ENCODE results near the gene OIP5. TPM values are rescaled to one million over a fixed set of nuclear protein-coding genes. Genes with fewer than 3 reads are reported as not detected.

The OIP5 gene
- total RNA-seq, 1 experiment from 2014 or later: 5.7 TPM

DNA sequence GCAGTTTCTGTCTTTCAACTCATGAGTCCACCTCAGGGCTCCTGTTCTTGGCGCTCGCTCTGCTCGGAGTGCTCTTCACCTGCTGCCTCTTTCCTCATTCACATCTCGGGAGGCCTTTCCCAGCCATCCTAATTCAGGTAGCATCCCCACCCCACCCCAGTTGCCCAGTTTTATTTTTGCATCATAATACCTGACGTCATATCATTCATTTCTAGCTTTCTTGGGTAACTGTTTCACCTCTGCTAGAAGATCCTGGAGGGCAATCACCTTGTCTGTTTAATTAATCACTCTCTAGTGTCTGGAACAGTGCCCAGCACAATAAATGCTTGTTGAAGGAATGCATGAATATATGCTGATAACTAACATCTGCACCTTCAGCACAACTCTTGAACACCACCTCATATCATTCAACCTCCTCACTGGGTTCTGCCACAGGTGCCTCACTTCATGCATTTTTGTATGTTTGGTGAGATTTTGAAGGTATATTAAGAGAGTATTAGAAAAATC is 7.9 kb upstream of the OIP5 start:
- ChIA-PET POLR2A (interaction anchor here (0.8 kb wide), 1 partner anchor 11 kb away, joined by 3 read pairs; no protein-coding TSS in a partner anchor), CTCF (interaction anchor here (1.1 kb wide), 1 partner anchor 156 kb away, joined by 5 read pairs; no protein-coding TSS in a partner anchor)

DNA sequence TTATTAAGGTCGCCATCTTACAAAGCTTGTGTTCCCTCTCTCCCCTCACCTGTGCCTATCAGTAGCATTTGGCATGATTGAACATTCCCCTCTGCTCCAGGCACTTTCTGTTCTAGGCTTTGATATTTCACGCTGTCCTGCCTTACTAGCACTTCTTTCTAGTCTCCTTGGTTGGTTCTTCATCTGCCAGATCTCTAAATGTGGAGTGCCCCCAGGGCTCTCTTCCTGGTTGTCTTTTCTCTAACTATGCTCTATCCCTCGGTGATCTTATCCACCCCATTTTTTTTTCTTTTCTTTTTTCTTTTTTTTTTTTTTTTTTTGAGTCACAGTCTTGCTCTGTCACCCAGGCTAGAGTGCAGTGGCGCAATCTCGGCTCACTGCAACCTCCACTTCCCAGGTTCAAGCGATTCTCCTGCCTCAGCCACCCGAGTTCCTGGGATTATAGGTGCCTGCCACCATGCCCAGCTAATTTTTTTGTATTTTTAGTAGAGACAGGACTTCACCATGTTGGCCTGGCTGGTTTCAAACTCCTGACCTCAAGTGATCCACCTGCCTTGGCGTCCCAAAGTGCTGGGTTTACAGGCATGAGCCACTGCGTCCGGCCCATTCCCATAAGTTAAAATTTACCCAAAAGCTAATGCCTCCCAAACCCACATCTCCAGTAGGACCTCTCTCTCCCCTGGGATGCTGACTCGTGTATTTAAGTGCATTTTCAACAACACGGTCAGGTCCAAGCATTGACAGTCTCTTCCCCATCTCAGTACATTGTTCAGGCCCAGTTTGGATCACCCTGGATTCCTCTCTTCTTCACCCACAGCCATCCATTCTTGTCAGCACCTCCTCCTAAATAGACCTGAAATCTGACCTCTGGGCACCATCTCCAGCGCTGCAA is 5.5 kb upstream of the OIP5 start:
- intact Hi-C loops (cut with micrococcal nuclease): loop anchor here (10.0 kb wide), 1 partner anchor 223 kb away; the partner anchor contains the start of gene INO80
- TF ChIP-seq, protein P1, sequence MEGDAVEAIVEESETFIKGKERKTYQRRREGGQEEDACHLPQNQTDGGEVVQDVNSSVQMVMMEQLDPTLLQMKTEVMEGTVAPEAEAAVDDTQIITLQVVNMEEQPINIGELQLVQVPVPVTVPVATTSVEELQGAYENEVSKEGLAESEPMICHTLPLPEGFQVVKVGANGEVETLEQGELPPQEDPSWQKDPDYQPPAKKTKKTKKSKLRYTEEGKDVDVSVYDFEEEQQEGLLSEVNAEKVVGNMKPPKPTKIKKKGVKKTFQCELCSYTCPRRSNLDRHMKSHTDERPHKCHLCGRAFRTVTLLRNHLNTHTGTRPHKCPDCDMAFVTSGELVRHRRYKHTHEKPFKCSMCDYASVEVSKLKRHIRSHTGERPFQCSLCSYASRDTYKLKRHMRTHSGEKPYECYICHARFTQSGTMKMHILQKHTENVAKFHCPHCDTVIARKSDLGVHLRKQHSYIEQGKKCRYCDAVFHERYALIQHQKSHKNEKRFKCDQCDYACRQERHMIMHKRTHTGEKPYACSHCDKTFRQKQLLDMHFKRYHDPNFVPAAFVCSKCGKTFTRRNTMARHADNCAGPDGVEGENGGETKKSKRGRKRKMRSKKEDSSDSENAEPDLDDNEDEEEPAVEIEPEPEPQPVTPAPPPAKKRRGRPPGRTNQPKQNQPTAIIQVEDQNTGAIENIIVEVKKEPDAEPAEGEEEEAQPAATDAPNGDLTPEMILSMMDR (IDR thresholded peaks at IDR 0.05; ENCODE audit: unreplicated experiment): no peak
- Mint-ChIP-seq H3K9me3 (ENCODE audit: unreplicated experiment) (no peaks in the 10 kb centered on the region), H3K4me1 (ENCODE audit: insufficient read depth, unreplicated experiment) (peaks cover 33% of the 10 kb centered on the region), H3K27ac (ENCODE audit: low read depth, unreplicated experiment) (peak overlapping the region; percentile 91), H3K27me3 (ENCODE audit: insufficient read depth, unreplicated experiment) (no peaks in the 10 kb centered on the region), H3K36me3 (ENCODE audit: insufficient read depth, unreplicated experiment) (peaks cover 20% of the 10 kb centered on the region), H3K4me3 (ENCODE audit: unreplicated experiment) (peak overlapping the region; percentile 57)
- BruUV-seq (replicated peaks): no TSS peak
- POLR2A ChIA-PET: interaction anchor here (0.5 to 1.8 kb wide), 5 partner anchors 54 to 127 kb away, joined by 3 to 8 read pairs (median 3); partner anchors contain the start of gene CHP1
- CTCF ChIA-PET: interaction anchor here (0.7 kb wide), 2 partner anchors 673 to 748 kb away, joined by 3 read pairs; no protein-coding TSS in a partner anchor
- peak; percentile 34 for DNase-seq (ENCODE audit: unreplicated experiment)

More for the DNA sequence above, 7.9 kb upstream of the OIP5 start:
- Mint-ChIP-seq H3K27me3 (ENCODE audit: insufficient read depth, unreplicated experiment) (no peaks in the 10 kb centered on the region), H3K27ac (ENCODE audit: low read depth, unreplicated experiment) (peak overlapping the region; percentile 46), H3K4me1 (ENCODE audit: insufficient read depth, unreplicated experiment) (peaks cover 29% of the 10 kb centered on the region), H3K4me3 (ENCODE audit: unreplicated experiment) (no peak overlapping the region), H3K36me3 (ENCODE audit: insufficient read depth, unreplicated experiment) (peaks cover 32% of the 10 kb centered on the region), H3K9me3 (ENCODE audit: unreplicated experiment) (no peaks in the 10 kb centered on the region)
- no TSS peak for BruUV-seq (replicated peaks)
- DNase-seq (ENCODE audit: unreplicated experiment): peak; percentile 40
- TF ChIP-seq, protein P1 (IDR thresholded peaks at IDR 0.05; ENCODE audit: unreplicated experiment): no peak
- intact Hi-C loops (cut with micrococcal nuclease): no loop called here

DNA sequence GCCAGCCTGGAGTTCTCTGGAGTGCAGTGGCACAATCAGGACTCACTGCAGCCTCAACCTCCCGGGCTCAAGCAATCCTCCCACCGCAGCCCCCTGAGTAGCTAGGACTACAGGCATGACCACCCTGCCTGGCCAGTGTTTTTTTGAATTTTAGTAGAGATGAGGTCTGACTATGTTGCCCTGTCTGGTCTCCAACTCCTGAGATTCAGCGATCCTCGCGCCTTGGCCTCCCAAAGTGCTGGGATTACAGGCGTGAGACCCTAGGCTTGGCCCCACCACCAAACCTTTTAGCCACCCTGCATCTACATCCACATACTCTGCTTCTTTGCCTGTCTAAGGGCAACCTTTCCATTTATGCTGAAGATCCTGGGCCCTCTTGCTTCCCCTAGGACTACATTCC is 4.7 kb upstream of the OIP5 start:
- TF ChIP-seq, protein P1 (IDR thresholded peaks at IDR 0.05; ENCODE audit: unreplicated experiment): no peak
- BruUV-seq (replicated peaks): no TSS peak
- Mint-ChIP-seq H3K27me3 (ENCODE audit: insufficient read depth, unreplicated experiment) (no peaks in the 10 kb centered on the region), H3K36me3 (ENCODE audit: insufficient read depth, unreplicated experiment) (peaks cover 16% of the 10 kb centered on the region), H3K9me3 (ENCODE audit: unreplicated experiment) (no peaks in the 10 kb centered on the region), H3K4me3 (ENCODE audit: unreplicated experiment) (peak overlapping the region; percentile 57), H3K4me1 (ENCODE audit: insufficient read depth, unreplicated experiment) (peaks cover 33% of the 10 kb centered on the region), H3K27ac (ENCODE audit: low read depth, unreplicated experiment) (peak overlapping the region; percentile 91)
- DNase-seq (ENCODE audit: unreplicated experiment): no peak
- ChIA-PET POLR2A (interaction anchor here (0.5 to 1.8 kb wide), 6 partner anchors 53 to 126 kb away, joined by 3 to 8 read pairs (median 3); partner anchors contain the start of gene CHP1), CTCF (interaction anchor here (0.5 to 0.7 kb wide), 2 partner anchors 108 to 748 kb away, joined by 3 read pairs; no protein-coding TSS in a partner anchor)
- intact Hi-C loops (cut with micrococcal nuclease): loop anchor here (10.0 kb wide), 1 partner anchor 222 kb away; the partner anchor contains the start of gene INO80

DNA sequence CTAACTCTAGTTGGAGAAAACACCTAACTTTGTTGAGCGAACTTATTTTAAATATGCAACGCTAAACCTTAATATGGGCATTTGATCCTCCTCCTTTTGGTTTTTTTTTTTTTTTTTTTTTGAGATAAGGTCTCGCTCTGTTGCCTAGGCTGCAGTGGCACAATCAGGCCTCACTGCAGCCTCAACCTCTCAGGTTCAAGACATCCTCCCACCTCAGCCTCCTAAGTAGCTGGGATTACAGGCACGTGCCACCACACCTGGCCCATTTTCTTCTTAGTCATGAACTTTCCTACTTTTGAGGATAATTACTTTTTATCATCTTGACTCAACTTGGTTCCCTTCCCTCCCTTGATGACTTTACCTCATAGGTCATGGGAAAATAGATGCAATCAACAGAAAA is 4.2 kb upstream of the OIP5 start:
- Mint-ChIP-seq H3K36me3 (ENCODE audit: insufficient read depth, unreplicated experiment) (peaks cover 12% of the 10 kb centered on the region), H3K27ac (ENCODE audit: low read depth, unreplicated experiment) (peak overlapping the region; percentile 91), H3K27me3 (ENCODE audit: insufficient read depth, unreplicated experiment) (no peaks in the 10 kb centered on the region), H3K4me3 (ENCODE audit: unreplicated experiment) (no peak overlapping the region), H3K4me1 (ENCODE audit: insufficient read depth, unreplicated experiment) (peaks cover 31% of the 10 kb centered on the region), H3K9me3 (ENCODE audit: unreplicated experiment) (no peaks in the 10 kb centered on the region)
- DNase-seq (ENCODE audit: unreplicated experiment): no peak
- intact Hi-C loops (cut with micrococcal nuclease): loop anchor here (10.0 kb wide), 1 partner anchor 222 kb away; the partner anchor contains the start of gene INO80
- no TSS peak for BruUV-seq (replicated peaks)
- ChIA-PET POLR2A (no interaction called here), CTCF (interaction anchor here (0.5 kb wide), 2 partner anchors 13 to 108 kb away, joined by 3 to 4 read pairs; no protein-coding TSS in a partner anchor)
- TF ChIP-seq, protein P1 (IDR thresholded peaks at IDR 0.05; ENCODE audit: unreplicated experiment): no peak

Data from MCF 10A (cell line).